Stimulated activated naive CD4-positive, alpha-beta T cell treated with Interleukin-2 at 50 U/mL for 16 hours (primary cell): ENCODE data around the gene EID2B.

Experiments used
- DNase-seq: peaks from one replicate; lab custom pipeline; 2025; lab: John Stamatoyannopoulos, UW

Gene EID2B

DNA sequence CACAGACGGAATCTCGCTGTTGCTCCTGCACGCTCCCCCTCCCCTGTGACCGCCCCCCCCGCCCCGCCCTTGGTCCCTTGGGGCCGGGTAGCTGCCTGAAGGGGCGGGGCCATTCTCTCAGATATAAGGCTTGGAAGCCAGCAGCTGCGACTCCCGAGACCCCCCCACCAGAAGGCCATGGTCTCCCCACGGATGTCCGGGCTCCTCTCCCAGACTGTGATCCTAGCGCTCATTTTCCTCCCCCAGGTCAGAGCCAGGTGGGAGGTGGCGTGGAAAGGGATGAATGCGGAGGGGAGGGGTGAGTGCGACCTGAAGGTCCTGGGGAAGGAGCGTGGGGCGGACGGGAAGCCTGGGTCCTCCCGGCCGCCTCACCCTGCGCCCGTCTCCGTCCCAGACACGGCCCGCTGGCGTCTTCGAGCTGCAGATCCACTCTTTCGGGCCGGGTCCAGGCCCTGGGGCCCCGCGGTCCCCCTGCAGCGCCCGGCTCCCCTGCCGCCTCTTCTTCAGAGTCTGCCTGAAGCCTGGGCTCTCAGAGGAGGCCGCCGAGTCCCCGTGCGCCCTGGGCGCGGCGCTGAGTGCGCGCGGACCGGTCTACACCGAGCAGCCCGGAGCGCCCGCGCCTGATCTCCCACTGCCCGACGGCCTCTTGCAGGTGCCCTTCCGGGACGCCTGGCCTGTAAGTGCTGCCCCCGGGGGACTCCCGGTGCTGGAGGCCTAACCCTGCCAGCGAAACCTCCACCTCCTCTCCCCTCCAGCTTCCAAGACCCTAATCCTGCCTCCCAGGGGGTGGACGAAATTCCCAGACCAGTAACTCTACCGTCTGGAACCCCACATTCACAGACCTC lies 33.6 kb downstream of the EID2B start, which contains the start of gene DLL3:
DLL3 (plus strand) TSS at position 150 of the 845 bp plus-strand sequence; CDS start at position 178, 28 bp downstream.
- peak; percentile 21 for DNase-seq

DNA sequence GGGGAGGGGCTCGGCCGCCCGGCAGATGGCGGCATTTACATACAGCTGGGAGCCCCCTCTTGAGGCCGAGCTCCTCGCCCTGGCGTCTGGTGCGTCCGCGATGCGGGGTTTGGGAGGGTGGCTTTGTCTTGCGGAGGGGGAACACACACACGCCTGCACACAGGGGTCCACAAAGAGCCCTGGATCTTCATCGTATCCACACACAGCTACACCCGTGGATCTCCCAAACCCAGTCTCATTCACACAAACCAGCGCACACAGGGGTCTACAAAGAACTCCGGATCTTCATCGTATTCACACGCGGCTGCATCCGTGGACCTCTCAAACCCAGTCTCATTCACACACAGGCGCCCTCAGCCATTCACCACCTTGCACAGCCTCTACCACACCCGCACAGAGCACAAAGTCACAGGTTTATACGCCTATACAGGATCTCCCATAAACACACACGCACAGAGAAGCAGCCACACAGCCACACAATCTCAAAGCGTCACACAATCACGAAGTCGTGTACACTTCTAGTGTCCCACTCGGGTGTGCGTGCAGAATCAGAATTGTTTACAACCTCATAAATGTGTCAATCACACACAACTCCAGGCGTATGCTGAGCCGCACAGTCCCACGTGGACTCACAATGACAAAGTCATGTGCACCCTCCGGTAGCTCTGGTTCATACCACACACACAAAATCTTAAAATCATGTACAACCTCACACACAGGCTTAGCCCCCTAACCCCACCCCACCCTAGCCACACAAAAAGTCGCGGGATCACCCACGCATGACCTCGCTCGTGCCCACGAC lies 34.5 kb downstream of the EID2B start:
- DNase-seq: no peak

DNA sequence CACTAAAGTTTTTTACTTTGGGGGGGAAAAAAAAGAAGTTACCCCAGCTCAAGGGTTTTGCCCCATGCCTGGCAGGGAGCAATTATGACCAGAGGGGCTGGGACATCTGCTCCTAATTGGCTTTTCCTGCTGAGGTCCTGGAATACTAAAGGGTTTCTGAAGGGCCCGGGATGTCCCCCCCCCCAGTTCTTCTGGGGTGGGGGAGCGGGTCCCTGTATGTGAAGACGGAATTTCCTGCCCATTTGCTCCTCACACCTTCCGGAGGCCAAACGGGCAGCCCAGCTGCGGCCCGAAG lies 35.0 kb downstream of the EID2B start:
- DNase-seq: no peak

DNA sequence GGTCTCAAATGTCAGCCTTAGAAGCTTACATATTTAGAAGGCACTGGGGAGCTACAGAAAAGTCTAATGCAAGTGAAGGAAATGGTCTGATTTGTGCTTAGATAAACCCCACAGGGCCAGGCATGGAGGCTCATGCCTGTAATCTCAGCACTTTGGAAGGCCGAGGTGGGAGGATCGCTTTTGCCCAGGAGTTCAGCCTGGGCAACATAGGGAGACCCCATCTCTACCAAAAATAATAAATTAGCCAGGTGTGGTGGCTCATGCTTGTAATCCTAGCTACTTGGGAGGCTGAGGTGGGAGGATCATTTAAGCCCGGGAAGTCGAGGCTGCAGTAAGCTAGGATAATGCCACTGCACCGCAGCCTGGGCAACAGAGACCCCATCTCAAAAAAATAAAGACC lies 36.6 kb downstream of the EID2B start:
- DNase-seq: no peak

DNA sequence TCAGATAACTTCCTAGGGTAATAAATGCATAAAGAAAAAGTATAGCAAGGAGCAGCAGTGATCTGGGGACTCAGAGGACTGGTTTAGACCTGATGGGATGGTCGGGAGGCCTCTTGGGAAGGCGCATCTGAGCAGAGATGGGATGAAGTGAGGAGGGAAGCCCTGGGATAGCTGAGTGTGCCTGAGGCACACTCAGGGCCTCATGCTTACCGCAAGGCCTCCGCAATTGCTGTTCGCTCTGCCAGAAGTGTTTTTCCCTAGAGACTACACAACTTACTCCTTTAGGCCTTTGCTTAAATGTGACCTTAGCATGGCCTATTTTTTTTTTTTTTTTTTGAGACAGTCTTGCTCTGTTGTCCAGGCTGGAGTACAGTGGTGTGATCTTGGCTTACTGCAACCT lies 38.0 kb downstream of the EID2B start:
- no peak for DNase-seq

DNA sequence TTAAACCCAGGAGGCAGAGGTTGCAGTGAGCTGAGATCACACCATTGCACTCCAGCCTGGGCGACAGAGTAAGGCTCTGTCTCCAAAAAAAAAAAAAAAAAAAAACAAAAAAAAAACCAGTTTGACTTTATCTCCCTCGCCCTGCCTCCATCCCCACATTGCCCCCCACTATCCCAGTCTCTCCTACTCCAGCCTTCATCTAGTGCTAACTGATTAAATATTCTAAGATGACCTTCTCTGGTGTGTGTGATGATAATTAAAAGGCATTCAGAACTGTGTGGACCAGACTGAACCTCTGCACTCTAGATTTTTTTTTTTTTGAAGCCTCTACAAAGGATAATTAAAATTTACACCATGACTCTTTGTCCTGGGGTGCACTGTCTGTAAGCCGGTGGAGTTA lies 39.9 kb downstream of the EID2B start:
- DNase-seq: no peak

DNA sequence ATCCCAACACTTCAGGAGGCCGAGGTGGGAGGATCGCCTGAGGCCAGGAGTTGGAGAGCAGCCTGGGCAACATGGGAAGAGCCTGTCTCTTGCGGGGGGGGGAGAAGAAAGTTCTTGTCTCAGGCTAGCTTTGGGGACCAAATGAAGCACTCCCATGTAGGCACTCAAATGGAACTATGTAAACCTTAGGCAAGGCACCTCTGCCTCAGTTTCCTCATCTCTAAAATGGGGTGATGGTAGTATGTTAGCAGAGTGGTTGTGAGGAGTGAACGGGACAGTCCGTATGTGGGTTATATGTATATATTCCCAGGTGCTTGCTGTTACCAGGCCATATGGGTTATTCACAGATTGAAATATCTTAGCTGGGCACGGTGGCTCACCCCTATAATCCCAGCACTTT lies 40.4 kb downstream of the EID2B start:
- DNase-seq: no peak

DNA sequence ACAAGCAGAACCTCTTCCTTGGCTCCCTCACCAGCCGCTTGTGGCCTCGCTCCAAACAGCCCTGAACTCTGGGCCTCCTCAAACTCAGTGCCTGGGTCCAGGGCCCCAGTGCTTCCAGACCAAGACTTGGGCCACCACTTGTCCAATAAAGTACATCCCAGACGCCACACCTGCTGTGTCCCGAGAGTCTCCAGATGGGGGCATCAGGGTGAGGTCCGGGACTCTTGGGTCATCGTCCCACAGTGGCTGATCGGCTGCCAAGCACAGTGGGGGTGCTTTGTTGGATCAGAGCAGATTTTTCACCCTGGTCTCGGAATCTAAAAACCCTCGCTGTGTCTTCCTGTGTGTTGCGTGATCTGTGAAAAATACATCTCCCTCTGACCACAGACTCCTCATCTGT lies 42.9 kb downstream of the EID2B start:
- DNase-seq: no peak

DNA sequence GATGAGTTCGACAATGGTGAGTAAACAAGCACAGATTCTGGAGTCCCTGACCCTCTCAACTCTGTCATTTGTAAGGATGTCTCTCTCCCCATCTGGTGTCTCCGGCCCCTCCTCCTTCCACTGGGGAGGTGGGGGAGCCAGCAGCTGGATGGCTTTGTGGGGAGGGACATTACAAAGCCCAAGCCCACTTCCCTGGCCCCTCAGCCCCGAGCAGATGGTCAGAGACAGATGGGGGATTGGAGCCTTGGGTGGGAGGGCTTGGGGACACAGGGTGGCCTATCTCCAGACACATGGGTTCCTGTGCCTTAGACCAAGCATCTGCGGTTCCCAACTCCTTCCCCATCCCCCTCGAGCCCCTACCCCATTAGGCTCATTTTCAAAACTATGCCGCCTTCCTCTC lies 49.5 kb downstream of the EID2B start:
- no peak for DNase-seq

DNA sequence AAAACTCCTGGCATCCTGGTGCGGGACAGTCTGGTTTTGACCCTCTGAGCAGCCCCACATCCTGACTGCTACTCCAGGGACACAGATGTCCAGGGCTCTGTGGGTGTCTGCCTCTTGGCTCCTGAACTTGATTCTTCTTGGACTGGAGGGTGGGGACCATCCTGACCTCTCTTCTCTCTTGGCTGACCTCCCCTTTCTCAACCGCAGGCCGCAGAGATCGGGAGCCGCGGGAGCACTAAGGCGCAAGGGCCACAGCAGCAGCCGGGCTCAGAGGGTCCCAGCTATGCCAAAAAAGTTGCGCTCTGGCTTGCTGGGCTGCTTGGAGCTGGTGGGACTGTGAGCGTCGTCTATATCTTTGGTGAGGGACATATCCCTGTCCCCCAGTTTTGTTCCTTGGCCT lies 51.0 kb downstream of the EID2B start:
- DNase-seq: no peak

DNA sequence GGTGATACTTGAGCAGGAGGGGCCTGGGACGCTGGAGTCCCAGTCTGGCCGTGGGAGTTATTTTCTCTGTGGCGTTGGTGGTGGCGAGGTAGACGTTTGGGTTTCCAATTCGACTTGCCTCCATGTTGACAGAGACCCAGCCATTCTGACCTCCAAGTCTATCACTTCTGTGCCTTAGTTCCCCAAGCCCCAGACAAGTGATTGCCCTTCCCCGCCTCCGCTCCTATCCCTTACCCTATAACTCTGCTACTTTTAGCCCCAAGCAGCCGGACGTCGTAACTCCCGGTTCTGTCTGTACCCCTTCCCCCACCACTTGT lies 51.5 kb downstream of the EID2B start:
- DNase-seq: no peak
